ENCODE measurements around the gene FAR2.

Gene FAR2

DNA sequence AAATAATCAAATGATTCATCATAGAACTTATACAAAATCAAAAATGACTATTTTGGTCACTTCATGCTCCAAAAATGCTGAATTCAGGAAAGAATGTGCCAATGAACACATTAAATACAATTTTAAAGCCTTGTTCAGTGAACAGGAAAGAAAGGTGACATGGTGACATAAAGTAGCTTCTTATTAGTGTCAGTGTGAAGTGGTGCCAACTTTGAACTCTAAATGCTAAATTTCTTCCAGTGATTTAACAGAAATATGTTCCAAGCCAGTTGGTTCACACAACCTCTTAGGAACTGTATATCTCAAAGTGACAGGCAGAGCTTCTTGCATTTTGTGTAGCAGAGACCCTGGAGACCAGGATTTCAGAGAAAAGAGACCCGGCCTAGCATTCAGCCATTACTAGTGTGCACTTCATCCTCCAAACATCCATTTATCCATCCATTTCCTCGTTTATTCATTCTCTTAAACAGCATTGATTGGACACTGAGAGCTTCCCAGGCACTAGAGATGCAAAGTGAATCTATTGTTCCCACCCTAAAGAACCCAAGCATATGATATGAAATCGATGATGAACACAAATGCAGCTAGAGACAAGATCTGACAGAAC lies 95.2 kb downstream of the FAR2 start:
- ChIA-PET POLR2A (no interaction called here), CTCF (no interaction called here)
- H3K4me3 ChIP-seq (ENCODE audit: low read depth, low read length): no peak overlapping the region
- H3K36me3 ChIP-seq (ENCODE audit: control insufficient read depth in 2 of 2, insufficient read depth in 1 of 2, low read length in 2 of 2): no peaks in the 10 kb centered on the region
- no peak overlapping the region for H3K27ac ChIP-seq (ENCODE audit: extremely low read depth, low read depth, low read length)
- TF ChIP-seq ZNF146 (tag by site-specific recombination; IDR thresholded peaks at IDR 0.05) (no peak), SETDB1 (IDR thresholded peaks at IDR 0.05; ENCODE audit: insufficient read length, low read length) (no peak), ZNF175 (tag by site-specific recombination; IDR thresholded peaks at IDR 0.05) (no peak), ZNF280D (tag by site-specific recombination; IDR thresholded peaks at IDR 0.05) (no peak), OSR2 (tag by site-specific recombination; IDR thresholded peaks at IDR 0.05) (no peak), ZNF169 (tag by site-specific recombination; IDR thresholded peaks at IDR 0.05) (no peak), ZNF391 (tag by site-specific recombination; IDR thresholded peaks at IDR 0.05; ENCODE audit: borderline replicate concordance, low read depth) (no peak)
- TF ChIP-seq, protein P1, sequence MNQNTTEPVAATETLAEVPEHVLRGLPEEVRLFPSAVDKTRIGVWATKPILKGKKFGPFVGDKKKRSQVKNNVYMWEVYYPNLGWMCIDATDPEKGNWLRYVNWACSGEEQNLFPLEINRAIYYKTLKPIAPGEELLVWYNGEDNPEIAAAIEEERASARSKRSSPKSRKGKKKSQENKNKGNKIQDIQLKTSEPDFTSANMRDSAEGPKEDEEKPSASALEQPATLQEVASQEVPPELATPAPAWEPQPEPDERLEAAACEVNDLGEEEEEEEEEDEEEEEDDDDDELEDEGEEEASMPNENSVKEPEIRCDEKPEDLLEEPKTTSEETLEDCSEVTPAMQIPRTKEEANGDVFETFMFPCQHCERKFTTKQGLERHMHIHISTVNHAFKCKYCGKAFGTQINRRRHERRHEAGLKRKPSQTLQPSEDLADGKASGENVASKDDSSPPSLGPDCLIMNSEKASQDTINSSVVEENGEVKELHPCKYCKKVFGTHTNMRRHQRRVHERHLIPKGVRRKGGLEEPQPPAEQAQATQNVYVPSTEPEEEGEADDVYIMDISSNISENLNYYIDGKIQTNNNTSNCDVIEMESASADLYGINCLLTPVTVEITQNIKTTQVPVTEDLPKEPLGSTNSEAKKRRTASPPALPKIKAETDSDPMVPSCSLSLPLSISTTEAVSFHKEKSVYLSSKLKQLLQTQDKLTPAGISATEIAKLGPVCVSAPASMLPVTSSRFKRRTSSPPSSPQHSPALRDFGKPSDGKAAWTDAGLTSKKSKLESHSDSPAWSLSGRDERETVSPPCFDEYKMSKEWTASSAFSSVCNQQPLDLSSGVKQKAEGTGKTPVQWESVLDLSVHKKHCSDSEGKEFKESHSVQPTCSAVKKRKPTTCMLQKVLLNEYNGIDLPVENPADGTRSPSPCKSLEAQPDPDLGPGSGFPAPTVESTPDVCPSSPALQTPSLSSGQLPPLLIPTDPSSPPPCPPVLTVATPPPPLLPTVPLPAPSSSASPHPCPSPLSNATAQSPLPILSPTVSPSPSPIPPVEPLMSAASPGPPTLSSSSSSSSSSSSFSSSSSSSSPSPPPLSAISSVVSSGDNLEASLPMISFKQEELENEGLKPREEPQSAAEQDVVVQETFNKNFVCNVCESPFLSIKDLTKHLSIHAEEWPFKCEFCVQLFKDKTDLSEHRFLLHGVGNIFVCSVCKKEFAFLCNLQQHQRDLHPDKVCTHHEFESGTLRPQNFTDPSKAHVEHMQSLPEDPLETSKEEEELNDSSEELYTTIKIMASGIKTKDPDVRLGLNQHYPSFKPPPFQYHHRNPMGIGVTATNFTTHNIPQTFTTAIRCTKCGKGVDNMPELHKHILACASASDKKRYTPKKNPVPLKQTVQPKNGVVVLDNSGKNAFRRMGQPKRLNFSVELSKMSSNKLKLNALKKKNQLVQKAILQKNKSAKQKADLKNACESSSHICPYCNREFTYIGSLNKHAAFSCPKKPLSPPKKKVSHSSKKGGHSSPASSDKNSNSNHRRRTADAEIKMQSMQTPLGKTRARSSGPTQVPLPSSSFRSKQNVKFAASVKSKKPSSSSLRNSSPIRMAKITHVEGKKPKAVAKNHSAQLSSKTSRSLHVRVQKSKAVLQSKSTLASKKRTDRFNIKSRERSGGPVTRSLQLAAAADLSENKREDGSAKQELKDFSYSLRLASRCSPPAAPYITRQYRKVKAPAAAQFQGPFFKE (tag by site-specific recombination; IDR thresholded peaks at IDR 0.05; ENCODE audit: borderline replicate concordance): no peak
- TF ChIP-seq, protein P2, sequence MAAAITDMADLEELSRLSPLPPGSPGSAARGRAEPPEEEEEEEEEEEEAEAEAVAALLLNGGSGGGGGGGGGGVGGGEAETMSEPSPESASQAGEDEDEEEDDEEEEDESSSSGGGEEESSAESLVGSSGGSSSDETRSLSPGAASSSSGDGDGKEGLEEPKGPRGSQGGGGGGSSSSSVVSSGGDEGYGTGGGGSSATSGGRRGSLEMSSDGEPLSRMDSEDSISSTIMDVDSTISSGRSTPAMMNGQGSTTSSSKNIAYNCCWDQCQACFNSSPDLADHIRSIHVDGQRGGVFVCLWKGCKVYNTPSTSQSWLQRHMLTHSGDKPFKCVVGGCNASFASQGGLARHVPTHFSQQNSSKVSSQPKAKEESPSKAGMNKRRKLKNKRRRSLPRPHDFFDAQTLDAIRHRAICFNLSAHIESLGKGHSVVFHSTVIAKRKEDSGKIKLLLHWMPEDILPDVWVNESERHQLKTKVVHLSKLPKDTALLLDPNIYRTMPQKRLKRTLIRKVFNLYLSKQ (tag by site-specific recombination; IDR thresholded peaks at IDR 0.05; ENCODE audit: borderline replicate concordance): no peak
- TF ChIP-seq, protein P3, sequence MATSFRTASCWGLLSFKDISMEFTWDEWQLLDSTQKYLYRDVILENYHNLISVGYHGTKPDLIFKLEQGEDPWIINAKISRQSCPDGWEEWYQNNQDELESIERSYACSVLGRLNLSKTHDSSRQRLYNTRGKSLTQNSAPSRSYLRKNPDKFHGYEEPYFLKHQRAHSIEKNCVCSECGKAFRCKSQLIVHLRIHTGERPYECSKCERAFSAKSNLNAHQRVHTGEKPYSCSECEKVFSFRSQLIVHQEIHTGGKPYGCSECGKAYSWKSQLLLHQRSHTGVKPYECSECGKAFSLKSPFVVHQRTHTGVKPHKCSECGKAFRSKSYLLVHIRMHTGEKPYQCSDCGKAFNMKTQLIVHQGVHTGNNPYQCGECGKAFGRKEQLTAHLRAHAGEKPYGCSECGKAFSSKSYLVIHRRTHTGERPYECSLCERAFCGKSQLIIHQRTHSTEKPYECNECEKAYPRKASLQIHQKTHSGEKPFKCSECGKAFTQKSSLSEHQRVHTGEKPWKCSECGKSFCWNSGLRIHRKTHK (tag by site-specific recombination; IDR thresholded peaks at IDR 0.05): no peak
- H3K4me1 ChIP-seq (ENCODE audit: control insufficient read depth, insufficient read depth, low read length): peaks cover 10% of the 10 kb centered on the region
- H3K9me3 ChIP-seq (ENCODE audit: control insufficient read depth, insufficient read depth, low read depth, low read length): no peaks in the 10 kb centered on the region

- Histone ChIP-seq H3K9me3 (ENCODE audit: control insufficient read depth, insufficient read depth, low read depth, low read length) (no peaks in the 10 kb centered on the region), H3K4me3 (ENCODE audit: low read depth, low read length) (no peak overlapping the region), H3K36me3 (ENCODE audit: control insufficient read depth in 2 of 2, insufficient read depth in 1 of 2, low read length in 2 of 2) (no peaks in the 10 kb centered on the region), H3K27ac (ENCODE audit: extremely low read depth, low read depth, low read length) (no peak overlapping the region), H3K4me1 (ENCODE audit: control insufficient read depth, insufficient read depth, low read length) (peaks cover 10% of the 10 kb centered on the region)
- TF ChIP-seq ZNF610 (tag by site-specific recombination; IDR thresholded peaks at IDR 0.05; ENCODE audit: borderline replicate concordance): no peak
- no peak for TF ChIP-seq ZNF121 (tag by site-specific recombination; IDR thresholded peaks at IDR 0.05)
- no peak for TF ChIP-seq ZNF426 (tag by site-specific recombination; IDR thresholded peaks at IDR 0.05)
- TF ChIP-seq ZBTB7A (tag by site-specific recombination; IDR thresholded peaks at IDR 0.05; ENCODE audit: low read depth): no peak
- TF ChIP-seq ZNF146 (tag by site-specific recombination; IDR thresholded peaks at IDR 0.05): no peak
- TF ChIP-seq PRDM10 (tag by site-specific recombination; IDR thresholded peaks at IDR 0.05): no peak
- TF ChIP-seq ZFP69B (tag by site-specific recombination; IDR thresholded peaks at IDR 0.05): no peak
- TF ChIP-seq GFI1B (tag by site-specific recombination; IDR thresholded peaks at IDR 0.05): no peak
- TF ChIP-seq ZNF2 (tag by site-specific recombination; IDR thresholded peaks at IDR 0.05): no peak
- CTCF ChIA-PET: no interaction called here
- POLR2A ChIA-PET: no interaction called here
These were observed 96.2 kb downstream of the FAR2 start for GRCh38 chr12:29245246-29245645.
